Ammon's horn (tissue), 1 donor: ENCODE data around the gene GSG1L.

Experiments used
- DNase-seq: peaks from one replicate; pipeline ENCODE4 v3.0.0-alpha.2; 2016; ENCODE audit warnings: low spot score

Gene GSG1L

DNA sequence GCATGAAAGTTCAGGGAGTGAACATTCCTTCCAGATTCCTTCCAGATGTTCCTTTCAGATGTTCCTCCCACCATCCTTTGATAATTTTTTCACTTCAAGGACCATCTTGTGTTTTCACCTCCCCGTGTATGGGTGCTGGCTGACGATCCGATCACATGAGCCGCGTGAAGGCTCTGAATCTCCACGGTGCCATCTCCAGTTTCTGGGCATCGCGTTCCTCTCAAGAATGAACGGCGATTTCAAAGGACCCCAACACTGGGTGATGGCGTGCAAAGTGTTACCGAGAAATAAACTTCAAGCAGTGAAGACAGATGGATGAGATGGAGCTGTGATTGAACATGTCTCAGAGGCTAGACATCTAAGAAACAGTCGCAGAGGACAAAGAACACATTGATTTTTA is 245.3 kb downstream of the GSG1L start:
- DNase-seq, result no peak

DNA sequence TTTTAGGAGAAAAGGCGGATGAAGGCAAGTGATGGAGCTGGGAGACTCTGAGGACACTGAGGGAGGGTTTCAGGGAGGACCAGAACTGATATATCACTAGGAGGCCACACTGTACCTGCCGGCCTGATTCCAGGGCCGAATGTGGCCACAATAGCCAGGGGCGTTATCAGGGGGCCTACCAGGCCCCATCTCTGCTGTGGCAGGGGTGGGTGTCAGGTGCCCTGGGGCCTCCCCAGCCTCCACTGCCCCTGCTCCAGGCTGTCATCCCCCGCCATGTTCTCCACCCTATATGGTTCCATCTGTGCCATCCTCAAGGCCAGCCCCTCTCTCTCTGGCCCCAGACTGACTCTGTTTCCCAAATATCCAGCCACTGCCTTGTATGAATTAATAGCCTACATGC is 246.5 kb downstream of the GSG1L start:
- DNase-seq, result no peak

- peak; percentile 73 for DNase-seq
Observed at GRCh38 chr16:27816561-27816960, 247.0 kb downstream of the GSG1L start.

- DNase-seq, result no peak
Observed at GRCh38 chr16:27813591-27813990, 249.9 kb downstream of the GSG1L start.

GRCh38 chr16:27811881-27812280 is 251.6 kb downstream of the GSG1L start:
- DNase-seq, result no peak

- DNase-seq, result no peak
Observed at GRCh38 chr16:27806986-27807385, 256.5 kb downstream of the GSG1L start.

DNA sequence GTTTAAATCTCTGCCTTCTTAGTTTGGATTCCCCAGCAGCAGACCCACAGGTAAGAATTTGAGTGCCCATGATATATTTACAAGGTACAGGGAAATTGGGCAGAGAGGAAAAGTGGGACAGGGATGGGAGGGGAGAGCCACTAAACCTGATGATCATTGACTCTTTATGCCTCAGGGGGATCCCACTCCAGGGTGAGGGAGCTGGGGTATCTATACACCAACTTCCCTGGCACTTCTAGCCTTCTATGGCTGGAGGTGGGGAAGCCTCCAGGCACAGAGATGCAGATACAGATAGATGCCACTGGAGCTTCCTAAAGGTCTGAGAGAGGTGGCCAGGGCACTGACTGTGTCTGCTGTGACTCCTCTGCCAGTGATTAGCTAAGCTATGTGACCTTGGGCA is 257.1 kb downstream of the GSG1L start:
- DNase-seq, result no peak

DNA sequence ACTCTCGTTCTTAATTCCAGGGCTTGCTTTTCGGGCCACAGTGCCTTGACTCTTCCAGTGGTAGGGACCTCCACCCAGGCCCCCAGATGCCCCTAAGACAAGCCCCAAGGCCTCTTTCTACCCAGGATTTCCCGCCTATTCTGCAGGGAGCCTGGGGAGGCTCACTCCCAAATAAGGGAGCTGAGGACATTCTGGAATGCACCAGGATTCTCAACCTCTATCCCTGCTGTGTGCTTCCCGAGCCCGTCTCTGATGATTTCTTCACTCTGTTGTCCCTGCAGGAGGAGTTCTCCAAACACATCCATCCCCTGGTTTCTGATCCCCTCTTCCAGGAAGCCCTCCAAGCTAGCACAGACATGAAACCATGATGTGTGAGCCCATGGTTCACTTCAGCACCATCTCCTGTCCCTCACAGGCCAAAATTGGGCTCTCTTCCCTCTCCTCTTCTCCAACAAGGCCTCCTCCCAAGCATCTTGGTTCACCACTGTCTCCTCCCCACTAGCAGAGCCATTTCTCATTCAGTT is 257.6 kb downstream of the GSG1L start:
- no peak for DNase-seq

DNA sequence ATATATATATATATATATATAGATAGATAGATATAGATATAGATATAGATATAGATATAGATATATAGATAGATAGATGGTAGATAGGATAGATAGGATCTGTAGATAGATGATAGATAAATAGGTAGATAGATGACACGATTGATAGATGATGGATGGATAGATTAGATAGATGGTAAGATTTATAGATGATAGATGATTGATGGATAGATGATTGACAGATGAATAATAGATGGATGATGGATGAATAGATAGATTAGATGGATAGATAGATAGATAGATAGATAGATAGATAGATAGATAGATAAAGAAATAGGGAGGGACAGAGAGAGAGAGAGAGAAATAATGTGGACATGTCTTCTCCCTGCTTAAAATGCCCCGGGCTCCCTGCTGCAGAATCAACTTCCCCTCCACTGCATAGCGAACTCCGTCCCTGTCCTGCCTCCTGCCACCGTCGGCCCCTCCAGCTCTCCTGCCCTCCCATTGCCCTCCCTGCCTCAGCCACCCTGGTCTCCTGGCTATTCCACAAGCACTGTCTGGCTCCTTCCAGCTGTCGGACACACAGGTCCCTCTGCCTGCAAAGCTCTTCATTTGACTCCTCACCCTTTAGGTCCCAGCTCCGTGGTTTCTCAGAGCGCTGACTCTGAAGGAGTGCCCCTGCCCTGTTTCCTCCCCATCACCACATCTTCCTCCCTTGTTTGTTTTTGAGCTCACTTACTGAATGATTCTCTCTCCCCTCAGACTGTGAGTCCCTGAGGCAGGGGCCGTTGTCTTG is 259.6 kb downstream of the GSG1L start:
- no peak for DNase-seq

GRCh38 chr16:27802664-27803439 is 260.7 kb downstream of the GSG1L start:
- no peak for DNase-seq

- DNase-seq, result no peak
Observed at GRCh38 chr16:27801289-27801945, 262.1 kb downstream of the GSG1L start.

DNA sequence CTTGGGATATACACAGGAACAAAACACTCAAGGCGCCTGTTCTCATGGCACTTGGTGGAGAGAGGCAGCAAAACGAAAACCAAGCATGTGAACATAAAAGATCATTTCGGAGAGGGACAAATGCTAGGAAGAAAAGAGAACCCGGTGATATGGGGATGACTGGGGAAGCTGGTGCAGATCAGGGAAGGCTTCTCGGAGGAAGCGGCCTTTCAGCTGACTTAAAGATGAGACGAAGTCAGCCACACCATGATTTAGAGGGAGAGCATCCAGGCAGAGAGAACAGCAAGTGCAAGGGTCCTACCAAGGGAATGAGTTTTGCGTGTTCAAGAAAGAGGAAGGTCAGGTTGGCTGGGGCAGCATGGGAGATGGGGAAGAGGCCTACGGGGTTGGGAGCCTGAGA is 262.7 kb downstream of the GSG1L start:
- DNase-seq, result no peak

DNA sequence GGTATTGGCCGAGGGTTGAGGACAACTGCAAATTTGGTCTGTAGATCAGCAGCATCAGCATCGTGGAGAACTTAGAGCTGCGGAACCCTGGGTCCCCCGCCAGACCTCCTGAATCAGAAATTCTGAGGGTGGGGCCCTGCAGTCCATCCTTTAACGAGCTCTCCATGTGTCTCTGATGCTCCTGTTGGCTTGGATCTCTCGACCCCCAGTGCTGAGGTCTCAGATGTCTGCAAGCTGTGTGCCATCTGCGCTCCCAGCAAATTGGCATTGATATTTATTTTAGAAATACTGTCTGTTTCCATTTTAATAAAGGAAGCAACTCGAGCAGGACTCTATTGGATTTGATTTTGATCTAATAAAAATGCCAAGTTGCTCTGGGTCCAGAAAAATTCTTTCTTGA is 263.6 kb downstream of the GSG1L start:
- no peak for DNase-seq

GRCh38 chr16:27798241-27798640 is 265.3 kb downstream of the GSG1L start:
- DNase-seq, result peak; percentile 62

DNA sequence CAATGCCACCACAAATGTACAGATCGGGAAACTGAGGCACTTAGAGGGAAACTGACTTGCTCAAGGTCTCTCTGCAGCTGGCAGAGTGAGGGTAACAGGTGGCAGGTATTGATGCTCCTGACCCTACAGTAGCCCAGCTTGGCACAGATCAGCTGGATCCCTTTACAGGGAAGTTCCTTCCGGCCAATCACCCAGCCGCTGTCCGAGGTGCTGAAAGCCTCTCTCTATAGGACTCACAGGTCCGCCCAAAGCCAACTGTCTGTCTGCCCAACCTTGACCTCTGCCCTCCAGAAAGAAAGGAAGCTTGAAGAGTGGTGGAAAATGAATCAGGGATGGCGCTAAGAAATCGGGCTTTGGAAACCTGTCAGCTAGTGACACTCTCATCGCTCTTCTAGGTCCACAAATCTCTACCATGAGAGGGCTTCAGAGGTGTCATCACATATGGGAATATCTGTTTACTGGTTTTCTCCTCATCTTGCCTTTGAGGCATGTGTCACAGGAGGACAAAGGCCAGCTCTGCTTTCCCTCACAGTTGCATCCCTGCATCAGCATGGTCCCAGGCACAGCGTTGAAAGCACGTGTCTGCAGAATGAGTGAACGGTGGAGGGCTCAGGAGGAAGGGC is 267.4 kb downstream of the GSG1L start:
- no peak for DNase-seq

DNA sequence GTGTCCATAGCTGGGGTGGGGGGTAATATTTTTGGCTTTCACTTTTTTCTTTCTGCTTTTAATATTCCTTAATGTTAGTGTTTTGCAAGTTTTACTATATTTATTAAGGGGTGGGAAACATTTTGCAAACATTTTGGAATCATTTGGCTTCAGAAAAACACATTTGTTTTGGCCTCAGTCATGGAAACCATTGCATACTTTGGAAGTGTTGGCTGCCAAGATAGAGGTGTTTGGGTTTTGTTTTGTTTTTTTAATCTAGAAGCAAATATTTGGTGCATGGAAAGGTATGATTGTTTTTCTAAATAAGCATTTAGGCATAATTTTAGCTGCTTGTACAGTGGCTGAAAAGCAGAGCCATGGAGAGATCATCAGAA is 270.3 kb downstream of the GSG1L start:
- DNase-seq, result no peak

- DNase-seq, result no peak
Observed at GRCh38 chr16:27792486-27793248, 270.8 kb downstream of the GSG1L start.

DNA sequence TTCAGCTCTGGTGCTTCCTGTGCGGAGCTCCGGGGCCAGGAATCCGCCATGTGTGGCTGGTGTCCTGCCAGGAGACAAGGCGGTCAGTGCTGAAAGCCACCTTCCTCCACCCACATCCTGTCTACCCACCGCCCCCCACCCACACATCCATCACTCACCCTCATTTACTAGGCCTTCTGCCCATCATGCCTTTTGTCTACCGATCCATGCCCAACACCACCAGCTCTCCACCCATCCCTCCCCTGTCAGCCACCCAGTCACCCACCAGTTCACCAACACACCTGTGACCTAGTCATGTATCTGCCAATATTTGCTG is 272.2 kb downstream of the GSG1L start:
- DNase-seq, result no peak

DNA sequence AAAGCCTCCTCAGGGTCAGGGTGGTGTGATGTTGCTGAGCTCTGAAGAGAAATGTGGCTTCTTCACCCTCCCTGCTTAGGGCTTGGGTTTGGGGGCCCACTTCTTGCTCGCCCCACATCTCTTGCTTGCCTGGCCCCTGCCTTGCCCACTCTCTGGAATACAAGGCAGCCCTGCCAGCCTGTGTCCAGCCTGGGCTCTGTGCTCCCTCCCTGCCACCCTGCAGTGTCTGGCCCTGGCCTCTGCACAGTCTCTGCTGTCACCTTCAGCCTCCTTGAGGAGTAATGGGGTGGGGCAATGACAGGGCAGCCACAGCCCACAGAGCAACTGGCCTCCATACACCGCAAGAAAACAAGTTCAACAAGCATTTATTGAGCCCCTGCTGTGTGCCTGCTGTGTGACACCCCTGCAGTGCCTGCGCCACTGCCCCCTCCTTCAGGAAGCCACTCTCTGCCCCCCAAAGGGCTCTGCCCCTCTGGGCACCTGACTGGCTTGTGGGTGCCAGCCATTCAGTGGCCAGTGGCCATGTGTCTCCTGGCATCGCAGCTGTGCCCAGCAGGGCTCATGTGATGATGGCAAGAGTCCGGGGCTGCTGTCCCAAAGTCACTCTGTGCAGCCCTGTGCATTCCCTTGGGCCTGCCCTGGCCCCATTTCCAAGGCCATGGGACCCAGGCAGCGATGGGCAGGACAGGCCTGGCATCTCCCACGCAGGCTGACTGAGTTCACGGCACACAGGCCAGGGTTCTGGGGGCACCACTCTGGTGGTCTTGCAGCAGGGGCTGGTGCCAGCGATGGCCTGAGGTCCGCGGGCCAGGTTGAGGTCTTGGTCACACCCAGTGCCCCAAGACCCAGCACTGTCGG is 272.7 kb downstream of the GSG1L start:
- no peak for DNase-seq

DNA sequence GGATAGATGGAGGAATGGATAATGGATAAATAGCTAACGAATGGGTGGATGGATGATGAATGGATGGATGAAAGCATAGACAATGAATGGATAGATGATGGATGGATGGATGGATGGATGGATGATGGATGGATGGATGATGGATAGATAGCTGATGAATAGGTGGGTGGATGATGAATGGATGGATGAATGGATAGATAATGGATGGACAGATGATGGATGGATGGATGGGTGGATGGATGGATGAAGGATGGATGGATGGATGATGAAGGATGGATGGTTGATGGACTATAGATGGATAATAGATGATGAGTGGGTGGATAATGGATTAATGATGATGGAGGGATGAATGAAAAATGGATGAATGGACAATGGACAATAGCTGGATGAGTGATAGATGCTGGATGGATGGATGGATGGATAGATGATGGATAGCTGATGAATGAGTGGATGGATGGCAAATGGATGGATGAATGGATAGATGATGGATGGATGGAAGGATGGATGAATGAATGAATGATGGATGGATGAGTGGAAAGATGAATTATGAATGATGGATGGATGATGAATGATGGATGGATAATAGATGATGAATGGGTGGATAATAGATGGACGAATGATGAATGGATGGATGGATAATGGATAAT is 273.8 kb downstream of the GSG1L start:
- no peak for DNase-seq
